Measurements from ENCODE around the gene SBSN.

SBSN gene

GRCh38 chr19:35554076-35554475 is 26.0 kb upstream of the SBSN start:
- no peak for DNase-seq

- no peak for DNase-seq
These were observed 25.4 kb upstream of the SBSN start for GRCh38 chr19:35553385-35554000.

GRCh38 chr19:35552534-35553384 is 24.6 kb upstream of the SBSN start:
- DNase-seq, result no peak

GRCh38 chr19:35551091-35551810 is 23.1 kb upstream of the SBSN start:
- no peak for DNase-seq

- DNase-seq, result no peak
These were observed 21.9 kb upstream of the SBSN start for GRCh38 chr19:35549879-35550523.

- DNase-seq, result peak; percentile 61 to 79
These were observed 21.2 kb upstream of the SBSN start for GRCh38 chr19:35549174-35549788.

GRCh38 chr19:35546532-35546931 is 18.4 kb upstream of the SBSN start:
- DNase-seq, result no peak

GRCh38 chr19:35545855-35546381 is 17.8 kb upstream of the SBSN start:
- DNase-seq, result no peak

- DNase-seq, result peak; percentile 82 to 93
These were observed 17.1 kb upstream of the SBSN start, which contains the start of gene TMEM147 for GRCh38 chr19:35545001-35545854. Gene TMEM147, plus strand, starts transcription at chr19:35545626. Its CDS starts 114 bp downstream, at chr19:35545740.

GRCh38 chr19:35544110-35544802 is 16.1 kb upstream of the SBSN start:
- no peak for DNase-seq

GRCh38 chr19:35543280-35544109 is 15.4 kb upstream of the SBSN start:
- no peak for DNase-seq

- DNase-seq, result no peak
These were observed 14.1 kb upstream of the SBSN start for GRCh38 chr19:35542209-35542608.

GRCh38 chr19:35540356-35540927 is 12.3 kb upstream of the SBSN start:
- DNase-seq, result no peak

GRCh38 chr19:35539850-35540249 is 11.7 kb upstream of the SBSN start:
- no peak for DNase-seq

- no peak for DNase-seq
These were observed 11.2 kb upstream of the SBSN start for GRCh38 chr19:35539314-35539713.

GRCh38 chr19:35534803-35535480 is 6.8 kb upstream of the SBSN start:
- no peak for DNase-seq

- no peak for DNase-seq
These were observed 5.8 kb upstream of the SBSN start for GRCh38 chr19:35533822-35534392.

GRCh38 chr19:35533201-35533821 is 5.2 kb upstream of the SBSN start, which contains the start of gene GAPDHS:
Gene GAPDHS, plus strand, starts transcription at chr19:35533456. Its CDS starts 72 bp downstream, at chr19:35533528.
- no peak for DNase-seq
